T-helper 2 cell (primary cell): ENCODE data around the gene ANKZF1.

ENCODE experiments used
- DNase-seq, 5 experiments: peaks; one replicate each; pipeline versions ENCODE4 v3.0.0 to v3.0.0-alpha.2; 2012 to 2022

ANKZF1 gene

GRCh38 chr2:219207884-219208740, 21.5 kb upstream of the ANKZF1 start:
- DNase-seq: no peak

- no peak for DNase-seq
Observed at GRCh38 chr2:219209236-219210195, 20.1 kb upstream of the ANKZF1 start.

- DNase-seq: no peak
Observed at GRCh38 chr2:219210196-219210885, 19.3 kb upstream of the ANKZF1 start.

GRCh38 chr2:219210886-219211362, 18.7 kb upstream of the ANKZF1 start:
- DNase-seq: no peak

- no peak for DNase-seq
Observed at GRCh38 chr2:219213026-219213415, 16.6 kb upstream of the ANKZF1 start.

- DNase-seq: no peak
Observed at GRCh38 chr2:219213486-219214071, 16.0 kb upstream of the ANKZF1 start.

- no peak for DNase-seq
Observed at GRCh38 chr2:219214141-219214540, 15.5 kb upstream of the ANKZF1 start.

- no peak for DNase-seq
Observed at GRCh38 chr2:219214786-219215185, 14.8 kb upstream of the ANKZF1 start.

GRCh38 chr2:219215871-219216534, 13.6 kb upstream of the ANKZF1 start:
- DNase-seq: no peak

GRCh38 chr2:219216535-219216915, 13.1 kb upstream of the ANKZF1 start:
- no peak for DNase-seq

GRCh38 chr2:219218217-219218731, 11.3 kb upstream of the ANKZF1 start:
- DNase-seq: peak in 2 of 5 experiments; percentile 17 to 24

GRCh38 chr2:219218732-219219701, 10.6 kb upstream of the ANKZF1 start, which contains the start of gene ABCB6:
TSS of gene ABCB6 (minus strand) at chr2:219218958. CDS start at chr2:219218673, 285 bp downstream.
- DNase-seq: peak; percentile 71 to 93 (median 79)

- DNase-seq: no peak
Observed at GRCh38 chr2:219219784-219220532, 9.6 kb upstream of the ANKZF1 start.

GRCh38 chr2:219220652-219221402, 8.8 kb upstream of the ANKZF1 start:
- DNase-seq: no peak

- no peak for DNase-seq
Observed at GRCh38 chr2:219221957-219222518, 7.6 kb upstream of the ANKZF1 start.

- DNase-seq: no peak
Observed at GRCh38 chr2:219223831-219224610, 5.6 kb upstream of the ANKZF1 start.

- no peak for DNase-seq
Observed at GRCh38 chr2:219225350-219225749, 4.3 kb upstream of the ANKZF1 start.
